Prostate gland (tissue), 2 donors: ENCODE measurements around the gene MEDAG. TPM values are rescaled to one million over a fixed set of nuclear protein-coding genes. Genes with fewer than 3 reads are reported as not detected.

Experiments used
- DNase-seq: peaks from one replicate; pipeline ENCODE4 v3.0.0-alpha.2; 2019; ENCODE audit warnings: low spot score
- H3K27ac ChIP-seq, 2 donors: fragments of 200-600 bp; sonication (generic); 2 replicates each; pipeline ENCODE4 v1.5.1; 2017 to 2019
- H3K27me3 ChIP-seq: fragments of 200-600 bp; sonication (generic); replicated peaks from 2 replicates; pipeline ENCODE4 v1.5.1; 2019; ENCODE audit not compliant: insufficient read depth
- H3K36me3 ChIP-seq, 2 donors: fragments of 200-600 bp; sonication (generic); 1 replicate in 1 of 2; 2 replicates in 1 of 2; pipeline versions ENCODE4 v1.5.1 to v1.8.1; 2017 to 2019
- H3K4me1 ChIP-seq: fragments of 200-600 bp; sonication (generic); replicated peaks from 2 replicates; pipeline ENCODE4 v1.5.1; 2019
- H3K4me3 ChIP-seq, 2 donors: fragments of 200-600 bp; sonication (generic); 2 replicates each; pipeline ENCODE4 v1.5.1; 2017 to 2019
- H3K9me3 ChIP-seq: fragments of 200-600 bp; sonication (generic); 2 replicates; pipeline ENCODE4 v1.5.1; 2017
- POLR2A ChIP-seq: fragments of 450-650 bp; IDR thresholded peaks from one replicate; pipeline ENCODE4 v1.6.1; 2016; ENCODE audit warnings: antibody characterized with exemption, mild to moderate bottlenecking
- POLR2AphosphoS5 ChIP-seq: sonication (generic); formaldehyde crosslinking; IDR thresholded peaks from one replicate; pipeline ENCODE4 v1.6.1; 2017; ENCODE audit warnings: antibody characterized with exemption
- WGBS: methylation state at CpG from one replicate; pipeline ENCODE4 v1.1.5; 2018; 5-methylcytosine and 5-hydroxymethylcytosine counted together
- intact Hi-C: fragments of 100-400 bp; cut with DNase I; formaldehyde crosslinking; loops from one replicate; pipeline ENCODE4 v1.14.2; 2022
- total RNA-seq, 2 donors: library from RNA; depleted of rRNA; stranded (reverse); fragments of >200 nt; gene quantifications; one replicate each; pipeline ENCODE4 v1.1.0, GENCODE V29; 2016
- TF ChIP-seq, protein P1 (sequence below), 4 experiments: fragments of 200-600 bp in 2 of 4; fragments of 450-650 bp in 2 of 4; sonication (generic) in 2 of 4; IDR thresholded peaks; 1 replicate in 3 of 4; 2 replicates in 1 of 4; pipeline ENCODE4 v1.5.1; 2016 to 2019; ENCODE audit warnings: antibody characterized with exemption in 4 of 4, mild to moderate bottlenecking in 2 of 4, moderate library complexity in 2 of 4

The MEDAG gene
- total RNA-seq, 2 donors from 2014 or later = 0.23 to 13.0 TPM

GRCh38 chr13:30907121-30907861 lies 1.2 kb downstream of the MEDAG start:
- no peak overlapping the region for H3K27ac ChIP-seq
- no peaks in the 10 kb centered on the region for H3K9me3 ChIP-seq
- H3K4me3 ChIP-seq = no peak overlapping the region
- WGBS = 45% methylated on average over 10 of the region's 10 CpGs
- H3K36me3 ChIP-seq = no peaks in the 10 kb centered on the region
- intact Hi-C loops = no loop called here
- H3K27me3 ChIP-seq = peaks cover 14% of the 10 kb centered on the region
- peaks cover 2% of the 10 kb centered on the region for H3K4me1 ChIP-seq
- TF ChIP-seq POLR2A = no peak
- TF ChIP-seq POLR2AphosphoS5 = no peak
- TF ChIP-seq, protein P1, sequence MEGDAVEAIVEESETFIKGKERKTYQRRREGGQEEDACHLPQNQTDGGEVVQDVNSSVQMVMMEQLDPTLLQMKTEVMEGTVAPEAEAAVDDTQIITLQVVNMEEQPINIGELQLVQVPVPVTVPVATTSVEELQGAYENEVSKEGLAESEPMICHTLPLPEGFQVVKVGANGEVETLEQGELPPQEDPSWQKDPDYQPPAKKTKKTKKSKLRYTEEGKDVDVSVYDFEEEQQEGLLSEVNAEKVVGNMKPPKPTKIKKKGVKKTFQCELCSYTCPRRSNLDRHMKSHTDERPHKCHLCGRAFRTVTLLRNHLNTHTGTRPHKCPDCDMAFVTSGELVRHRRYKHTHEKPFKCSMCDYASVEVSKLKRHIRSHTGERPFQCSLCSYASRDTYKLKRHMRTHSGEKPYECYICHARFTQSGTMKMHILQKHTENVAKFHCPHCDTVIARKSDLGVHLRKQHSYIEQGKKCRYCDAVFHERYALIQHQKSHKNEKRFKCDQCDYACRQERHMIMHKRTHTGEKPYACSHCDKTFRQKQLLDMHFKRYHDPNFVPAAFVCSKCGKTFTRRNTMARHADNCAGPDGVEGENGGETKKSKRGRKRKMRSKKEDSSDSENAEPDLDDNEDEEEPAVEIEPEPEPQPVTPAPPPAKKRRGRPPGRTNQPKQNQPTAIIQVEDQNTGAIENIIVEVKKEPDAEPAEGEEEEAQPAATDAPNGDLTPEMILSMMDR (IDR thresholded peaks at IDR 0.05) = no peak
- no peak for DNase-seq

GRCh38 chr13:30908416-30908980 lies 2.4 kb downstream of the MEDAG start:
- no peaks in the 10 kb centered on the region for H3K36me3 ChIP-seq
- no peaks in the 10 kb centered on the region for H3K9me3 ChIP-seq
- H3K4me3 ChIP-seq = no peak overlapping the region
- TF ChIP-seq, protein P1 (IDR thresholded peaks at IDR 0.05) = no peak
- TF ChIP-seq POLR2A (no peak), POLR2AphosphoS5 (no peak)
- no peak overlapping the region for H3K27ac ChIP-seq
- peaks cover 2% of the 10 kb centered on the region for H3K4me1 ChIP-seq
- H3K27me3 ChIP-seq = peaks cover 14% of the 10 kb centered on the region
- DNase-seq = no peak
- WGBS = 15% methylated on average over 5 of the region's 5 CpGs
- intact Hi-C loops = no loop called here

DNA sequence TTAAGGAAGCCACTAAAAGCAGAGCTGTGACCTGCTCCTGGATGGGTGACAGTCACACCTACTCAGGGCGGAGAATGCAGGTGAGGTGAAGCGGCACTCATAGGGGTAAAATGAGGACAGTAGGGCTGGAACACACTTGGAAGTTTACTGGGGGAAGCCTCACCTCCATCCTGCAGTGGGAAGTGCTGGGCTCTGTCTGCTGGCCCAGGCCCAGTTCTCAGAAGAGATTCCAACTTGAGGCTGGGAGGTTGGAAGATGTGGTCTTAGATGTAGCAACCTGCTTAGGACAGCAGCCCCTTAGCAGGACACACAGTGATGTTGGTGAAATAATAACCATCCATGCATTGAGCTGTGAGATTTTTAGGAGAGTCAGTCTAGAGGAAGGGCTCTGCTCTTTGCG lies 4.6 kb downstream of the MEDAG start:
- no peak for DNase-seq
- Histone ChIP-seq H3K27ac (no peak overlapping the region), H3K27me3 (peaks cover 11% of the 10 kb centered on the region), H3K4me1 (peaks cover 2% of the 10 kb centered on the region), H3K36me3 (no peaks in the 10 kb centered on the region), H3K4me3 (no peak overlapping the region), H3K9me3 (no peaks in the 10 kb centered on the region)
- TF ChIP-seq POLR2A (no peak), POLR2AphosphoS5 (no peak)
- TF ChIP-seq, protein P1 (IDR thresholded peaks at IDR 0.05) = no peak
- WGBS = 84% methylated on average over 3 of the region's 3 CpGs
- intact Hi-C loops = no loop called here

DNA sequence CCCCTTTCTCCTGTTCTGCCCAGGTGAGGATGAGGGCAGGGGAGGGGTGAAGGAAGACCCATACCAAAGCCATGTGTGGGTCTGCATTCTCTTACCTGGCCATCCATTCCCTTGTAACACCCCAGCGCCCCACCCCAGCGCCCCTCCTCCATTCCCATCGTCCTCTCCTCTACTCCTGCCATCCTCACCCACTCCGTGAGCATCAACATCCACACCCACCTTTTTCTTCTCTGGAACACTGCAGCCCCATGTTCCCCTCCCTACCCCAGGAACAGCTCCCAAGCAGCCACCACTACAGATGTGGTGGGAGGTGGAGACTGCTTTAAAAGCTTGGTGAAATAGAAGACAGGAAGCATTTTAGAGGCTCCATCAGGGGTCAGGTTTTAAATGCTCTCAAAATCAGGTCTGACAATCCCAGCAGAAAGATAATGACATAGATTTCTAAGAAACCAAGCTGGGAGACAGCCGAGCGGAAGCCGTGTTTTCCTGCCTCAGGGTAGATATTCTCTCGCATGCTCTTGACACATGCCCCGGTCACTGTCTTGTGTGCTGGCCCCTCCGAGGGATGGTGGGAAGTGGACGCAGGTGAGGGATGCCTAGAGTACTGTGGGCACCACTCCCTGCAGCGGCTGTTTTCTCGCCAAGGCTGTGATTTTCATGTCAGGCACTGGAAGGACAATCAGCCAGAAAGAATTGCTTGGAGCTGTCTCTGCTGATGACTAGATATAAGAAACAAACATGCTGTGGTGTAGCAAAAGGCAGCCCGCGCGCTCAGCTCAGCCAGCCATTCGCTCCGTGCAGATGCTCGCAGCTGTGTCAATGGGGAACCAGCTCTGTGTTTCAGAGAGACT lies 9.8 kb downstream of the MEDAG start:
- Histone ChIP-seq H3K9me3 (no peaks in the 10 kb centered on the region), H3K4me3 (no peak overlapping the region), H3K27me3 (peaks cover 5% of the 10 kb centered on the region), H3K27ac (no peak overlapping the region), H3K4me1 (no peaks in the 10 kb centered on the region), H3K36me3 (no peaks in the 10 kb centered on the region)
- WGBS = 29% methylated on average over 19 of the region's 19 CpGs
- TF ChIP-seq POLR2AphosphoS5 (no peak), POLR2A (no peak)
- TF ChIP-seq, protein P1 (IDR thresholded peaks at IDR 0.05) = no peak
- intact Hi-C loops = no loop called here
- DNase-seq = no peak
